A673 (cell line): ENCODE results near the gene MAN2A2.

Experiments used
- CTCF ChIP-seq: fragments of 300-800, 200-600 bp; sonication (generic); conservative IDR thresholded peaks from 2 replicates; pipeline ENCODE4 v1.5.1; 2017; ENCODE audit warnings: low read depth, mild to moderate bottlenecking, antibody characterized with exemption, low read length, moderate library complexity, mixed read lengths
- EZH2 ChIP-seq: fragments of 200-600 bp; sonication (generic); IDR thresholded peaks from 2 replicates; pipeline ENCODE4 v1.6.1; 2017; ENCODE audit warnings: borderline replicate concordance, low read depth, mild to moderate bottlenecking, mixed read lengths, antibody characterized with exemption, low read length; ENCODE audit not compliant: poor library complexity, severe bottlenecking

- TF ChIP-seq CTCF (no peak), EZH2 (no peak)
Observed at GRCh38 chr15:90954712-90955623, 51.9 kb downstream of the MAN2A2 start, which contains the start of gene RCCD1.
